Natural killer cell treated with Interleukin-12 subunit alpha and Interleukin-12 subunit beta and Interleukin-15 and Interleukin-18, amount 100 ng/mL, for 72 hours (primary cell): ENCODE data around the gene LIM2. TPM values are rescaled to one million over a fixed set of nuclear protein-coding genes. Genes with fewer than 3 reads are reported as not detected.

Experiments
- ATAC-seq, 2 donors: fragments of 150-1000 bp; cut with Tn5 transposase in 1 of 2; sonication (Bioruptor Pico), chemical (Tn5 transposase) in 1 of 2; 2 replicates each; pipeline ENCODE4 v1.10.0; 2021
- DNase-seq: peaks from one replicate; pipeline ENCODE4 v3.0.0; 2022; ENCODE audit warnings: low spot score
- H3K27ac Mint-ChIP-seq, 2 donors: 1 replicate in 1 of 2; 2 replicates in 1 of 2; pipeline ENCODE4 v1.8.0; 2022; ENCODE audit warnings: mixed read lengths in 2 of 2, mild to moderate bottlenecking in 1 of 2, moderate library complexity in 1 of 2
- H3K27me3 Mint-ChIP-seq, 2 donors: 1 replicate in 1 of 2; 2 replicates in 1 of 2; pipeline ENCODE4 v1.8.0; 2022; ENCODE audit warnings: mixed read lengths in 2 of 2
- H3K36me3 Mint-ChIP-seq: one replicate; pipeline ENCODE4 v1.8.0; 2022; ENCODE audit warnings: mixed read lengths
- H3K4me1 Mint-ChIP-seq, 2 donors: 1 replicate in 1 of 2; 2 replicates in 1 of 2; pipeline ENCODE4 v1.8.0; 2022; ENCODE audit warnings: low read depth in 2 of 2, mixed read lengths in 2 of 2, mild to moderate bottlenecking in 1 of 2
- H3K4me3 Mint-ChIP-seq: one replicate; pipeline ENCODE4 v1.8.0; 2022; ENCODE audit warnings: mixed read lengths
- H3K9me3 Mint-ChIP-seq: 2 replicates; pipeline ENCODE4 v1.8.0; 2022; ENCODE audit warnings: mixed read lengths
- total RNA-seq, 2 donors: library from RNA; stranded (reverse); gene quantifications; one replicate each; pipeline ENCODE4 v1.2.3, GENCODE V29; 2022

Gene LIM2
- total RNA-seq, 2 donors from 2014 or later: 2.1 to 12.6 TPM

DNA sequence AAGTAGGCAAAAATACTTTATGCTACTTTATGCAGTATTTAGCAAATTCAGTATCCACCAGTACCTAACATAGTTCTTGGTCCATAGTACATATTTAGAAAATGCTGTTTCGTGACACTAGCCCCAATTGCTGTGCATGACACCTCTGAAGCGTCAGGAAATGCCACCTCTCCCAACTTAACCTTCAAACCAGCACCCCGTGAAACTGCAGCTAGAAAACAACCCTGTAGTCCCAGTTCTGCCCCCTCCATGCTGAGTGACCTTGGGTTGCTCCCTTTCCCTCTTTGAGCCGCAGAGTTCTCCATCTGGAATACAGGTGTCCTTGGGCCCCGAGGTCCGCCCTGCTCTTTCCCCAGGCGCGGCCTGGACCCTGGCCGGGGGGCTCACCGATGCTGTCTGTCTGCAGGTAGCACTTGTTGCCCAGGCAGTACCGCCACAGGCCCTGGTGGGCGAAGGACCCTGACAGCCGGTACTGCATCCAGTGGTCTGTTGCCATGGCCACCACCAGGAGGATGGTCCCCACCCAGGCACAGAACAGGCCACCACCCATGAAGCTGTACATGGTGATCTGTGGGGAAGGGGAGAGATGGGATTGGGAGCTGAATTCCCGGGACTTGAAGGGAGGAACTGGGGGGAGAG, 773 bp downstream of the LIM2 start:
- ATAC-seq (peak; percentile 63 to 70), DNase-seq (no peak)
- Mint-ChIP-seq H3K4me1 (peaks cover 54 to 59% of the 10 kb centered on the region in 2 donors), H3K27ac (peak overlapping the region; percentile 98 to 100), H3K9me3 (peaks cover 3% of the 10 kb centered on the region), H3K27me3 (no peaks in the 10 kb centered on the region), H3K4me3 (peak overlapping the region; percentile 91), H3K36me3 (no peaks in the 10 kb centered on the region)

DNA sequence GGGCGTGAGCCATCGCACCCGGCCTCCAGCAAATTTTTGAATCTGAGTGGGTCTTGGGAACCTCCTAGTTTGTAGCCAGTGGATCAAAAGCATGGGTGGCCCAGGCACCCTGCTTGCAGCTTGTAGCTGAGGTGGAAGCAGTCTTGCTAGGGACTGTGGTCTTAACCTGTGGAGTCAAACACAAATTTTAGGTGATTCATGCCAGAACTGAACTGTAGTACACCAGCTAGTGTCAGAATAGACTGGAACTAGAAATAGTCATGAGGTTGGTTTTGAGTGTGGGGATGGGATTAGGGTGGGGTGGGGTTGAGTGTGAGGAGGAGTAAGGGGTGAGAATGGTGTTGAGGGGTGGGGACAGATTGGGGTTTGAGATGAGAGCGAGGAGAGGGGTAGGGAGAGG, 5.8 kb downstream of the LIM2 start:
- peaks cover 33 to 40% of the 10 kb centered on the region in 2 donors for H3K4me1 Mint-ChIP-seq

DNA sequence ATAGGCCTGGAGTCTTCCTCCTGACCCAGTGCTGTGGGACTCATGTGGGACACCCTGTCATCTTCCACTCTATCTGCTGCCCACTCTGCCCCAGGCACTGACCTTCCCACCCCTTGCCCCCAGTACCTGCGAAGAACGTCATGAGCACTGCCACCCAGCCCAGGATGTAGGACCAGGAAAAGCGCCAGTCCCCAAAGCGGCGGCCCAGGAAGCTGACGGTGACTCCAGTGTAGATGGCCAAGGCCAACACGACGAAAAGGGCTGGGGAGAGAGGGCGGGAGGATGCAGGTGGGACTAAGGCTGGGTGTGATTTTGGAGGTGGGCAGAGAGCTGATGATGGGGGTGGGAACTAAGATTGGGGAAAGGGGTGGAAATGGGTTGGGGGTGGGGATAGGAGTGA, 7.4 kb downstream of the LIM2 start:
- no peak for ATAC-seq
- DNase-seq: no peak
- Mint-ChIP-seq H3K4me1 (peaks cover 38 to 45% of the 10 kb centered on the region in 2 donors), H3K27me3 (no peaks in the 10 kb centered on the region), H3K4me3 (peak overlapping the region; percentile 55), H3K27ac (peak overlapping the region; percentile 64 to 69), H3K36me3 (no peaks in the 10 kb centered on the region), H3K9me3 (no peaks in the 10 kb centered on the region)

More for the DNA sequence above, 5.8 kb downstream of the LIM2 start:
- no peak for DNase-seq
- H3K9me3 Mint-ChIP-seq: no peaks in the 10 kb centered on the region
- H3K36me3 Mint-ChIP-seq: no peaks in the 10 kb centered on the region
- no peaks in the 10 kb centered on the region for H3K27me3 Mint-ChIP-seq
- no peak for ATAC-seq
- peak overlapping the region in 1 of 2 donors; percentile 29 for H3K27ac Mint-ChIP-seq
- H3K4me3 Mint-ChIP-seq: no peak overlapping the region

DNA sequence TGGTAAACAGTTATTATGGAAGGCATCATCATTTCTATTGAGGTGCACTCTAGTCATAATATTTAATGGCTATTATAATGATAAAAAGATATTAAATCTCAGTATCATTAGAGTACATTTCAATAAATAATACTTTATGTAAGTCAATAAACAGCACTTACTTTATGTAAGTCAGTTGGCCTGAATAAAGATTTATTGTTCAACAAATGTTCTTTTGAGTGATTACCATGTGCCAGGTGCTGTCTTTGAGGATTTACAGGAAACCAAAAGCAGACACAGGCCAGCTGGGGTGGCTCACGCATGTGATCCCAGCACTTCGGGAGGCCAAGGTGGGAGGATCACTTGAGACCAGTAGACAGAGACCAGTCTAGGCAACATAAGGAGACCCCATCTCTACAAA, 10.4 kb downstream of the LIM2 start:
- Mint-ChIP-seq H3K27ac (no peak overlapping the region), H3K9me3 (no peaks in the 10 kb centered on the region), H3K36me3 (no peaks in the 10 kb centered on the region), H3K27me3 (no peaks in the 10 kb centered on the region), H3K4me3 (no peak overlapping the region), H3K4me1 (peaks cover 62 to 65% of the 10 kb centered on the region in 2 donors)
- no peak for ATAC-seq
- DNase-seq: no peak

DNA sequence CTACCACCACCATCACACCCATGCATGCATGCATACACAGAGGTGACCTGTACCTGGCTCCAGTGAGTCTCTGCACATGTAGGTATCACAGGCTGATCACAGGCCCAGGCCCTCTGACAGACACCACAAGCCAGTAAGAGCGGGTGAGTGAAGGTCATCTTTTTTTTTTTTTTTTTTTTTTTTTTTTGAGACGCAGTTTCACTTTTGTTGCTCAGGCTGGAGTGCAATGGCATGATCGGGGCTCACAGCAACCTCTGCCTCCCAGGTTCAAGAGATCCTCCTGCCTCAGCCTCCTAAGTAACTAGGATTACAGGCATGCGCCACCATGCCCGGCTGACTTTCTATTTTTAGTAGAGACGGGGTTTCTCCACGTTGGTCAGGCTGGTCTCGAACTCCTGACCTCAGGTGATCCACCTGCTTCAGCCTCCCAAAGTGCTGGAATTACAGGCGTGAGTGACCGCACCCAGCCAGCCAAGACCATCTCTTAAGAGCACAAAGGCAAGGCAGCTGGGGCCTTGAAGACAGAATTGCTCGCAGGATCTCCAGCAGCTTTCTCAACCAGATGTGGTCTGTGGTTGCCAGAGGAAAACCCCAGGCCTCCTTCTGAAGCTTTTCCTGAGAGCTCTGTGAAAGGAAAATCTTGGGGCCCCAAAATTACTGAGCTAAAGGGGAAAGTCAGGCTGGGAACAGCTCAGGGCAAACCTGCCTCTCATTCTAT, 12.1 kb downstream of the LIM2 start:
- H3K4me3 Mint-ChIP-seq: peak overlapping the region; percentile 100
- H3K27ac Mint-ChIP-seq: peak overlapping the region; percentile 87 to 93
- H3K4me1 Mint-ChIP-seq: peaks cover 59 to 66% of the 10 kb centered on the region in 2 donors
- ATAC-seq: peak; percentile 13 to 43
- no peaks in the 10 kb centered on the region for H3K9me3 Mint-ChIP-seq
- H3K36me3 Mint-ChIP-seq: peaks cover 8% of the 10 kb centered on the region
- peak; percentile 91 for DNase-seq
- no peaks in the 10 kb centered on the region for H3K27me3 Mint-ChIP-seq

DNA sequence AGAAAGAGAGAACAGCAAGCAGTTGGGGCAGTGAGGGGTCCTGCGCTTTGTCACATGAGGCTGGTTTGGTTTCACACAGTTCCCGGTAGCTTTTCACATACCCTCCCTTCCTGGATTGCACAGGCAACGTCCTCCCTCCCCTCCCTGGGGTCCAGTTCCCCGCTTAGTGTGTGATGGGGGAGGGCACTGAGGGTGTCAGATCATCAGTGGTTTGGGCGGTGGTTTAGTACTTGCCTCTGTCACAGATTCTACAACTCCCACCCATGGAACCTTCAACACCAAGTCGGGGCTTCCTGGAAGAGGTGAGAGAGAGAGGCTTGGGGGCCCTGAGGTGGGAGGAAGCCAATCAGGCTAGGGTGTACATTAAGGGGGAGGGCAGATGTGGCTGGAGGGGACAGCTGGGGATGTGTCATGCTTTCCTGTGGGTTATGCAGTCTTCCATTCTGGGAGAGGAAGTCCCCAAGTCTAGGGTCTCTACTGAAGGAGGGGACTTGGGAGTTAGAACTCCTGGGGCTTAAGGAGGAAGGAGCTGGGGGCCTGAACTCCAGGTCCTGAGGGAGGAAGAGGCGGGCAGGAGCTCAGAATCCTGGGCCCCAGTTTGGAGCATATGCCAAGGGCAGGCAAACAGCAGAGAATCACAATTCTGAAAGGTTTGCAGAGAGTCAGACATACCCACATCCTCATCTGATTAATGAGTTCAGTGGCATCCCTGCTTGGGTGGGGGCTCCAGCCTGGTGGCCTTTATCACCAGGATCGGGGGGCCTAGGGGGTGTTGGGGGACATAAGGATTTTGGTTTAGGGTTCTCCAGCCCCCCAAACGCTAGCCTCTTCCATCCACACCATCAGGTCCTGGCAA, 14.9 kb downstream of the LIM2 start, which contains the start of gene NKG7:
NKG7 (minus strand) TSS at position 6 of the 856 bp plus-strand sequence. CDS start 119 bp downstream, outside the sequence.
- H3K9me3 Mint-ChIP-seq: no peaks in the 10 kb centered on the region
- H3K27me3 Mint-ChIP-seq: no peaks in the 10 kb centered on the region
- H3K27ac Mint-ChIP-seq: peak within 1 kb of the TSS; percentile 87 to 93
- H3K4me3 Mint-ChIP-seq: peak within 1 kb of the TSS; percentile 100
- peak; percentile 97 for DNase-seq
- peaks cover 55 to 67% of the 10 kb centered on the region in 2 donors for H3K4me1 Mint-ChIP-seq
- H3K36me3 Mint-ChIP-seq: peaks cover 17% of the 10 kb centered on the region
- ATAC-seq: peak; percentile 87

DNA sequence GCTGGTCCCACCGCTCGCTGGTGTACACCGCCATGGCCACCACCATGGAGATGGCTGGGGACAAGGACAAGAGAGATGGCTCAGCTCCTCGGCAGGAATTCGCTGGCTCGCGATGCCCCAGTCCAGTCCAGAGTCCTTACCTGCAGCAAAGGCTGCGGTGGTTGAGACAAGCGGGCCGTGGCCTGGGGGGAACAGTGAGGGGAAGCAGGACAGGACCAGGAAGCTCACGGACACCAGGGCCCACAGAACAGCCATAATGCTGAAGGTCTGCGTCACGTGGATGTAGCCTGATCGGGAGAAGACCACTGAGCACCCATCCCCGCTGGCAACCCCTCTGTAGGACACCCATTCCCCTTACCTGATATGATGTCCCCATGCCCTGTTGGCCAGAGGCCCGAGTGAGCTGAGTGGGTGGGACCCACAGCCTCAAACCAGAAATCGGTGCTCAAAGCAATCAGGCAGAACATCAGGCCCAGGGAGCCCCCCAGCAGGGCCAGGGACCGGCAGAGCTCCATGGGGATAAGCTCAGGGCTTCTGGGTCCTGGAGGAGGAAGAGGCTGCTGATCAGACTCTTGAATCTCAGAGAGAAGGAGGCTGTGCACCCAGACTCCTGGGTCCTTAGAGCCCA, 15.6 kb downstream of the LIM2 start:
- no peak for ATAC-seq
- DNase-seq: no peak
- Mint-ChIP-seq H3K27me3 (no peaks in the 10 kb centered on the region), H3K36me3 (peaks cover 17% of the 10 kb centered on the region), H3K9me3 (no peaks in the 10 kb centered on the region), H3K4me3 (peak overlapping the region; percentile 100), H3K27ac (peak overlapping the region; percentile 87 to 93), H3K4me1 (peaks cover 62 to 67% of the 10 kb centered on the region in 2 donors)

DNA sequence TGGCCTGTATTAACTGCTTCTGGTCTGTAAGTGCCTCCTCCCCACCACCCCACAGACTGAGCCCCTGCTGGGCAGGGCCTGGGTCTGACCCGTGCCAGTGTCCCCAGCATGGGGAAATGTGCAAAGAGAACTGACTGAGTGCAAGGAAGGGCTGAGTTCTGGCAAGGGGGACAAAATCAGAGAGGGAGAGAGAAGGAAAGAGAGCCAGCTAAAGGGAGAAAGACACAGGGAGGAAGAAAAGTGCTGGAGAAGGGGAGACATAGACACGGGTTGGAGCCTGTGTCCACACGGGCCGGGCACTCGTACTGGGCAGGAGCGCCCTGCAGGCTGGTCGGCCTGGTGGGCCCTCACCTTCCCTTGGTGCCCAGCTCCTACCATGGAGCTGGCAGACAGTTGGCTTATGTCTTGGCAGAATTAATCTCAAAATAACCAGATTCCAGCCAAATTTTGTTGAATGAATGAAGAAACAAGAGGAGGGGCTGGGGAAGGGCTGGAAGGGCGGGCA, 16.5 kb downstream of the LIM2 start:
- Mint-ChIP-seq H3K4me1 (peaks cover 63 to 67% of the 10 kb centered on the region in 2 donors), H3K4me3 (peak overlapping the region; percentile 100), H3K36me3 (peaks cover 17% of the 10 kb centered on the region), H3K27ac (peak overlapping the region; percentile 87 to 93), H3K27me3 (no peaks in the 10 kb centered on the region), H3K9me3 (no peaks in the 10 kb centered on the region)
- DNase-seq: no peak
- no peak for ATAC-seq

DNA sequence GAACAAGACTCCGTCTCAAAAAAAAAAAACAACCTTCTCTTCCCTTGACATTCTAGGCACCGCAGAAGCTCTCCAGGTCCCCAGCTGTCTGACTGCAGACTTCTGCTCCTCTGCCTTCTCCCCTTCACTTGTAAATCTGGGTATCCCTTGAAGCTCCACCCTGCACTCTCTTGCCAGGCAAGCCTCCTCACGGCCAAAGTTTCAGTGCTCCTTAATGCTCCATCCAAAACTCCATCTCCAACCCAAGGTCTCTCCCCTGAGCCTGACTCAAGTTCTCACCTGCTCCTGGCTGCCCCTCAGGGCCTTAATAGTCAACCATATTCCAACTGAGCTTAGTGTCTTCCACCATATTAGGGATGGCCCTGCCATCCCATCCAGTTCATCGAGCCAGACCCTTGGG, 17.5 kb downstream of the LIM2 start:
- Mint-ChIP-seq H3K27me3 (no peaks in the 10 kb centered on the region), H3K9me3 (no peaks in the 10 kb centered on the region), H3K36me3 (peaks cover 17% of the 10 kb centered on the region), H3K4me3 (peak overlapping the region; percentile 100), H3K4me1 (peaks cover 62 to 67% of the 10 kb centered on the region in 2 donors), H3K27ac (peak overlapping the region; percentile 87 to 93)
- ATAC-seq (no peak), DNase-seq (no peak)

DNA sequence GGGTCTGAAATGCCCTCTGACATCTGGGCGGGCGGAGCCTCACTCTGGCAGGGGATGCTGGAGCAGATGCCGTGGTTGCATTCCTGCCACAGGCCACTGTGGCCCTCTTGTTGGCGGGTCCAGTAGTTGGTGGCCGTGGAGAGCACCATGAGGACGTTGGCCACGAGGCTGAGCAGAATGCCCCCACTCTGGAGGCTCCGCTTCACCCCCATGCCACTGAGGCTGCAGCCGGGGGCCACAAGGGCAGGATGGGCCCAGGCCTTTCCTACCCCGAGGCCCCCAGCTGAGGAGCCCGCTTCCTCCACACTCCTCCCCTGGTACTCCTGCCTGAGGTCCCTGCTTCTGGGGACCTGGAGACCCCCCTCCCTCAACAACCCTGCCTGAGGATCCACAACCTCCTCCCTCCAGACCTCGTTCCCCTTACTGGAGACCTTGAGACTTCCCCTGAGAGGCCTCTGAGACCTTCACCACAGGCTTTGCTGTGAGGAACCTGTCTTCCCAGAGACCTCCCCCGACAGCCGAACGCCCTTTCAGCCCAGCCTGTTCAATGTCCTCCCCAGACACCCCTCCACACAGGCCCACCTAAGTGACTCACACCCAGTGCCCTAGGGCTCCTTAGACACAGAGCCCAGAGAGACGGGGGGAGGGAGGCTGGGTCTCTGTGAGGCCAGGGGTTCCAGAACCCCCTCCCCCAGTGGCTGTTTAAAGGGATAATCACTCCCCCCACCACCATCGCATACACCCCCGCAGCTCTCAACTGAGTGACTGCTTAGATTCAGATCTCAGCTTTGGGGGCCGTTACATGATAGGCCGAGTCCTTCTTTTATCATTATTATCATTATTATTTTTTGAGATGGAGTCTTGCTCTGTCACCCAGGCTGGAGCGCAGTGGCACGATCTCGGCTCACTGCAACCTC, 19.1 kb downstream of the LIM2 start, which contains the start of gene CLDND2:
CLDND2 (minus strand) TSS at position 638 of the 917 bp plus-strand sequence; CDS start at position 212, 426 bp downstream.
- no peak for DNase-seq
- no peak for ATAC-seq
- H3K27ac Mint-ChIP-seq: peak within 1 kb of the TSS; percentile 87 to 93
- H3K4me3 Mint-ChIP-seq: peak within 1 kb of the TSS; percentile 100
- H3K27me3 Mint-ChIP-seq: no peaks in the 10 kb centered on the region
- peaks cover 17% of the 10 kb centered on the region for H3K36me3 Mint-ChIP-seq
- H3K4me1 Mint-ChIP-seq: peaks cover 60 to 63% of the 10 kb centered on the region in 2 donors
- no peaks in the 10 kb centered on the region for H3K9me3 Mint-ChIP-seq

DNA sequence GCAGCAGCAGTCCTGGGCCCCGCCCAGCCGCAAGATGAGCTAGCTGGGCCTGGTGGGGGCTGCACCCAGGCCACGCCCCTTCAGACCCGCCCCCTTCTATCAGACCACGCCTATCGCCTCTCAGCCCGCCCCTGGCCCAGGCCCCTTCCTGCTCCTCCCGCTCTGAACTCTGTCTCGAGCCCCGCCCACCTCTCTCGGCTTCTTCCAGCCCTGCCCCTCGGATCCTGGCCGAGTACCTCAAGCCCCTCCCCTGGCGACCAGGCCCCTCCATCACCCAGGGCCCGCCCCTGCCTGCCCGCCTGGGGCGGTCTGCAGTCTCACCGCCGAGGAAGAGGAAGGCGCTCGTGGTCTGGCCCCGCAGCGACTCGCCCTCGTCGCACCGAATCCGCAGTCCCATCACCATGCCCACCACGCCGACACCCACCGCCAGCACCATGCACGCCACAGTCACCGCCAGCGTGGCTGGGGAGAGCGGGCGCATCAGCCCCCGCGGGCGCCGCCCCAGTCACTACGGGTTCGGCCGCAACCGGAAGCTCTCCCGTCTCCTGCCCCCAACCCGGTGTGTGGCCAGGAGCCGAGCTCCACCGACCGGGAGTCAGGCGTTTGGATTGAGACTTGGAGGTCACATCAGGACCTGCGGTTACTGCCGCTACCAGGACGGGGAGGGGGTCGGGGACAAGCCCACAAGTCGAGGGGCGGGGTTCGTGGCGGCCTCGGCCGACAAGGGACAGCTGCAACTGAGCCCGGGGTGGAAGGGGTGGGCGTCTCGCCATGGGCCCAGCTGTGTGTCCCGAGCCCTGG, 20.0 kb downstream of the LIM2 start:
- Mint-ChIP-seq H3K36me3 (peaks cover 17% of the 10 kb centered on the region), H3K27ac (peak overlapping the region; percentile 87 to 93), H3K27me3 (no peaks in the 10 kb centered on the region), H3K4me1 (peaks cover 59 to 62% of the 10 kb centered on the region in 2 donors), H3K9me3 (no peaks in the 10 kb centered on the region), H3K4me3 (peak overlapping the region; percentile 100)
- DNase-seq: peak; percentile 99
- ATAC-seq: peak; percentile 88 to 91

DNA sequence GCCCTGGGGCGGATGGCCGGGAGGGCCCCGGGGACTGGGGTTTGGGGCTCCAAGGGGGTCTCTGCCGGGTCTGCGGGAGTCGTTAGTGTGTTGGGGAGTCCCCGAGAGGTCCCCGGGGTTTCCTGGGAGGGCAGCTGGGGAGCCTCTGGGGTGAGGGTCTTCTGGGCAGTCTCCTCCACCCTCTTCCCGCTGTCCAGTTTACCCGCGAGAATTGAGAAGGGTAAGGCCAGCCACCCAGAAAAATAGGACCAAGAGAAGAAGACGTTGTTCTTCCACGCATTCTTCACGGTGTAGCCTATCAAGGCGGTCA, 20.6 kb downstream of the LIM2 start:
- Mint-ChIP-seq H3K4me3 (peak overlapping the region; percentile 100), H3K9me3 (no peaks in the 10 kb centered on the region), H3K27me3 (no peaks in the 10 kb centered on the region), H3K36me3 (peaks cover 17% of the 10 kb centered on the region), H3K27ac (peak overlapping the region; percentile 87 to 93), H3K4me1 (peaks cover 59 to 64% of the 10 kb centered on the region in 2 donors)
- no peak for ATAC-seq
- peak; percentile 71 for DNase-seq
